NT2/D1 (cell line): Measurements from ENCODE around the gene GJB1.
"Not testable (repeated sequence)": the region's sequence is repeated elsewhere in the genome, so short reads cannot be mapped to it uniquely, and the experiment has no call there.

ENCODE experiments used
- YY1 ChIP-seq: IDR thresholded peaks from 2 replicates; pipeline ENCODE4 v1.6.1; 2011; ENCODE audit not compliant: insufficient read length, insufficient read depth
- ZNF274 ChIP-seq: IDR thresholded peaks from 2 replicates; pipeline ENCODE4 v1.6.1; 2011; ENCODE audit warnings: mild to moderate bottlenecking, low read depth, low read length

DNA sequence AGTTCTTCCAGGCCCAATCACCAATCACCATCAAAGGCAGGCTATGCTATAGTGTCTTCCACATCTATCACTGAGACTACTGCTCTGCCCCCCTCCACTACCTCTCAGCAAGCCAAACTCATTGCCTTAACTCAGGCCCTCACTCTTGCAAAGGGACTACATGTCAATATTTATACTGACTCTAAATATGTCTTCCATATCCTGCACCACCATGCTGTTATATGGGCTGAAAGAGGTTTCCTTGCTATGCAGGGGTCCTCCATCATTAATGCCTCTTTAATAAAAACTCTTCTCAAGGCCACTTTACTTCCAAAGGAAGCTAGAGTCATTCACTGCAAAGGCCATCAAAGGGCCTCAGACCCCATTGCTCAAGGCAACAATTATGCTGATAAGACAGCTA is 45.6 kb downstream of the GJB1 start:
- not testable (repeated sequence) for TF ChIP-seq ZNF274, YY1
